Ishikawa (cell line): Measurements from ENCODE around the gene CCDC27.

Experiments used
- CEBPB ChIP-seq: IDR thresholded peaks from 2 replicates; pipeline ENCODE4 v1.6.1; 2012
- CREB1 ChIP-seq: IDR thresholded peaks from 2 replicates; pipeline ENCODE4 v1.6.1; 2012; ENCODE audit warnings: low read depth
- EGR1 ChIP-seq: IDR thresholded peaks from 2 replicates; pipeline ENCODE4 v1.6.1; 2012
- EP300 ChIP-seq: IDR thresholded peaks from 2 replicates; pipeline ENCODE4 v1.6.1; 2012; ENCODE audit warnings: borderline replicate concordance
- FOXM1 ChIP-seq: IDR thresholded peaks from 2 replicates; pipeline ENCODE4 v1.6.1; 2012; ENCODE audit warnings: low read depth, borderline replicate concordance
- NFIC ChIP-seq: IDR thresholded peaks from 2 replicates; pipeline ENCODE4 v1.6.1; 2012
- RAD21 ChIP-seq: IDR thresholded peaks from 2 replicates; pipeline ENCODE4 v1.6.1; 2012; ENCODE audit warnings: low read depth
- TAF1 ChIP-seq: IDR thresholded peaks from 2 replicates; pipeline ENCODE4 v1.6.1; 2012; ENCODE audit warnings: low read depth, mild to moderate bottlenecking
- TCF12 ChIP-seq: IDR thresholded peaks from 2 replicates; pipeline ENCODE4 v1.6.1; 2012; ENCODE audit warnings: low read depth
- TEAD4 ChIP-seq: IDR thresholded peaks from 2 replicates; pipeline ENCODE4 v1.6.1; 2012
- YY1 ChIP-seq: IDR thresholded peaks from 2 replicates; pipeline ENCODE4 v1.6.1; 2012; ENCODE audit warnings: low read depth
- ZBTB7A ChIP-seq: IDR thresholded peaks from 2 replicates; pipeline ENCODE4 v1.6.1; 2012; ENCODE audit warnings: low read depth
- TF ChIP-seq, protein P1 (sequence below): IDR thresholded peaks from 2 replicates; pipeline ENCODE4 v1.6.1; 2012
- TF ChIP-seq, protein P2 (sequence below): IDR thresholded peaks from 2 replicates; pipeline ENCODE4 v1.6.1; 2012
- TF ChIP-seq, protein P3 (sequence below): IDR thresholded peaks from 2 replicates; pipeline ENCODE4 v1.6.1; 2012; ENCODE audit warnings: low read depth, mild to moderate bottlenecking

The CCDC27 gene

DNA sequence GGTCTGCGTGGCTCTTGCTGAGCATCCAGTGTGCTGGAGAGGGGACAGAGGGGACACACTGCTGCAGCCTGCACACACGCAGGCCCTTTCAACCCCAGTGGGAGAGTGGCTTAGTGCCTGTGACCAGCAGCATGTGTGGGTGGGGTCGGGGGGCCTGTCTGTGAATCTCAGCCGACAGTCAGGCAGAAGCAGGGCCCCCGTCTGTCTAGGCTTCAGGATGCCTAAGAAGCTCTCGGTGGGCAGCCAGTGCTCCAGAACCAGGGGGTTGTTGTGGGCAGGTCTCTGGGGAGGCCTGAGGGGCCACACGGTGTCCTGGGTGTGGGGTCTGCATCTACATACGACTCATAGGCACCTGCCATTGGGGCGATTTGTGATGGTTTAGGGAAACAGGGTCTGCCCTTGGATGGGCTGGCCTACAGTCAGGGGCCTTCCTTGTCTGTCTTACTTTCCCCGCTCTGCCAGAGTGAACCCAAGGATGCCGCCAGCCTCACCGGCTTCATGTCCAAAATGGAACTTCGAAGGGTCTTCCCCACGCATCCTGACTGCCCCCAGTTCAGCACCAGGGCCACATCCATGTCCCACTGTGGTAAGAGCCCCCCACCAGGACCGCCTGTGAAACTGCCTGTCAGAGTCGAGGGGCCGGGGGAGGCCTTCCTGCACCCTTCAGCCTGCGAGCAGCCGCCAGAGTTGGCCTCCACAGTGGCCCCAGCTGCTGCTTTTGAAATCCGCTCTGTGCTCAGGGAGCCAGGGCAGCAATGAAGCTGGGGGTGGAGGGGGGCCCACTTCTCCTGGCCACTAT lies 1.6 kb downstream of the CCDC27 start:
- TF ChIP-seq, protein P1, sequence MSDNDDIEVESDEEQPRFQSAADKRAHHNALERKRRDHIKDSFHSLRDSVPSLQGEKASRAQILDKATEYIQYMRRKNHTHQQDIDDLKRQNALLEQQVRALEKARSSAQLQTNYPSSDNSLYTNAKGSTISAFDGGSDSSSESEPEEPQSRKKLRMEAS = no peak
- no peak for TF ChIP-seq TCF12
- TF ChIP-seq CREB1 = no peak

DNA sequence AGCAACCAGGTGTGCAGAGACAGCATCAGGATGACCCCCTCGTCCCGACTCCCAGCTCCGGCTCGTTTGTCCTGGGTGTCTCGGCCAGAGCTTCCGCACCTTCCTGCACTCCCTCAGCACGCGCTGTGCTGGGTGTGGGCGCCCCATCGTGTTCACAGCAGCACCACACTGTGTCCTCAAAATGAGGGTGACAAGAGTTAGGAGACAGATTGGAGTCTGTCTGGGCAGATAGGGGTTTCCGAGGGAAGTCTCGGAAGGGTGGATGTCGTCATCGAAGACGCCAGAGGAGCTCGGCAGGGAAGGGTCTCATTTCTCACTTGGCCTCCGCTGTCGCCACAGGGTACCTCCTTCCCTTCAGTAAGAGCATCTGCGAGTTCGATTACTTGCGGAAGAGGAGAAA lies 4.1 kb downstream of the CCDC27 start:
- TF ChIP-seq CEBPB (no peak), ZBTB7A (no peak), RAD21 (no peak), YY1 (no peak)

DNA sequence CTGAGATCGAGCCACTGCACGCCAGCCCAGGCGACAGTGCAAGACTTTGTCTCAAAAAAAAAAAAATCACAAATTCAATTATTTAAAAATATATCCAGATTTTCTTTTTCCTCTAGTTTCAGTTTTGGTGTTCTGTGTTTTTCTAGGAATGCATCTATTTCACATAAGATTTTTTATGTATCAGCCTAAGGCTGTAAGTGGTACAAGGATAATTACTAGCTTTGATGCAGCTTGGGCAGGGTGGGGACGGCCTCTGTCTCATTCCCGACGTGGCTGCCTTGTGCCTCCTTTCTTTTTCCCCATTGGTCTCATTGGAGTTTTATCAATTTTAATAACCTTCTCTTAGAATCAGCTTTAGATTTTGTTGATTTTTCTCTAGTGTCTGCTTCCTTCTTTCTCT lies 6.9 kb downstream of the CCDC27 start:
- TF ChIP-seq FOXM1 (no peak), EGR1 (no peak), NFIC (no peak), ZBTB7A (no peak), CEBPB (no peak), EP300 (no peak), YY1 (no peak), RAD21 (no peak), TEAD4 (no peak), TAF1 (no peak), CREB1 (no peak), TCF12 (no peak)
- TF ChIP-seq, protein P2, sequence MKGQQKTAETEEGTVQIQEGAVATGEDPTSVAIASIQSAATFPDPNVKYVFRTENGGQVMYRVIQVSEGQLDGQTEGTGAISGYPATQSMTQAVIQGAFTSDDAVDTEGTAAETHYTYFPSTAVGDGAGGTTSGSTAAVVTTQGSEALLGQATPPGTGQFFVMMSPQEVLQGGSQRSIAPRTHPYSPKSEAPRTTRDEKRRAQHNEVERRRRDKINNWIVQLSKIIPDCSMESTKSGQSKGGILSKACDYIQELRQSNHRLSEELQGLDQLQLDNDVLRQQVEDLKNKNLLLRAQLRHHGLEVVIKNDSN = no peak
- TF ChIP-seq, protein P3, sequence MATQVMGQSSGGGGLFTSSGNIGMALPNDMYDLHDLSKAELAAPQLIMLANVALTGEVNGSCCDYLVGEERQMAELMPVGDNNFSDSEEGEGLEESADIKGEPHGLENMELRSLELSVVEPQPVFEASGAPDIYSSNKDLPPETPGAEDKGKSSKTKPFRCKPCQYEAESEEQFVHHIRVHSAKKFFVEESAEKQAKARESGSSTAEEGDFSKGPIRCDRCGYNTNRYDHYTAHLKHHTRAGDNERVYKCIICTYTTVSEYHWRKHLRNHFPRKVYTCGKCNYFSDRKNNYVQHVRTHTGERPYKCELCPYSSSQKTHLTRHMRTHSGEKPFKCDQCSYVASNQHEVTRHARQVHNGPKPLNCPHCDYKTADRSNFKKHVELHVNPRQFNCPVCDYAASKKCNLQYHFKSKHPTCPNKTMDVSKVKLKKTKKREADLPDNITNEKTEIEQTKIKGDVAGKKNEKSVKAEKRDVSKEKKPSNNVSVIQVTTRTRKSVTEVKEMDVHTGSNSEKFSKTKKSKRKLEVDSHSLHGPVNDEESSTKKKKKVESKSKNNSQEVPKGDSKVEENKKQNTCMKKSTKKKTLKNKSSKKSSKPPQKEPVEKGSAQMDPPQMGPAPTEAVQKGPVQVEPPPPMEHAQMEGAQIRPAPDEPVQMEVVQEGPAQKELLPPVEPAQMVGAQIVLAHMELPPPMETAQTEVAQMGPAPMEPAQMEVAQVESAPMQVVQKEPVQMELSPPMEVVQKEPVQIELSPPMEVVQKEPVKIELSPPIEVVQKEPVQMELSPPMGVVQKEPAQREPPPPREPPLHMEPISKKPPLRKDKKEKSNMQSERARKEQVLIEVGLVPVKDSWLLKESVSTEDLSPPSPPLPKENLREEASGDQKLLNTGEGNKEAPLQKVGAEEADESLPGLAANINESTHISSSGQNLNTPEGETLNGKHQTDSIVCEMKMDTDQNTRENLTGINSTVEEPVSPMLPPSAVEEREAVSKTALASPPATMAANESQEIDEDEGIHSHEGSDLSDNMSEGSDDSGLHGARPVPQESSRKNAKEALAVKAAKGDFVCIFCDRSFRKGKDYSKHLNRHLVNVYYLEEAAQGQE = no peak

DNA sequence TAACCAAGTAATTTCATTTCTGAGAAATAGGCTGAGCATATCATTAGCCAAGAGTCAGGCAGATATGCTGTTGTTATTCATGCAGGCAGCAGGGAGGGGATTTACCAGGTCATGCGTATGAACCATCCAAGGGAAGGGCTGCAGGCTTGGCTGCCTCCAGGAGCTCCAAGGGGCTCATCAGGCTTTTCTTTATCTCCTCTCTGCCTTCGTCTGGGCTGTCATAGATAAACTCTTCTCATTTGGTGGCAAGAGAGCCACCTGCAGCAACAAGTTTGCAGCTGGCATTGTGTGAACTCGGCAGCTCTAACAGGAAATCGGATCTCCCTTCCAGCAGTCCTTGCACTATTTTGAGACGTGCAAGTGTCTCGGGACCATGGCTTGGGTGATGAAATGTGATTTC lies 7.5 kb downstream of the CCDC27 start:
- TF ChIP-seq TEAD4 (no peak), CREB1 (no peak), EGR1 (no peak), FOXM1 (no peak), TAF1 (no peak)
- TF ChIP-seq, protein P3 = no peak

DNA sequence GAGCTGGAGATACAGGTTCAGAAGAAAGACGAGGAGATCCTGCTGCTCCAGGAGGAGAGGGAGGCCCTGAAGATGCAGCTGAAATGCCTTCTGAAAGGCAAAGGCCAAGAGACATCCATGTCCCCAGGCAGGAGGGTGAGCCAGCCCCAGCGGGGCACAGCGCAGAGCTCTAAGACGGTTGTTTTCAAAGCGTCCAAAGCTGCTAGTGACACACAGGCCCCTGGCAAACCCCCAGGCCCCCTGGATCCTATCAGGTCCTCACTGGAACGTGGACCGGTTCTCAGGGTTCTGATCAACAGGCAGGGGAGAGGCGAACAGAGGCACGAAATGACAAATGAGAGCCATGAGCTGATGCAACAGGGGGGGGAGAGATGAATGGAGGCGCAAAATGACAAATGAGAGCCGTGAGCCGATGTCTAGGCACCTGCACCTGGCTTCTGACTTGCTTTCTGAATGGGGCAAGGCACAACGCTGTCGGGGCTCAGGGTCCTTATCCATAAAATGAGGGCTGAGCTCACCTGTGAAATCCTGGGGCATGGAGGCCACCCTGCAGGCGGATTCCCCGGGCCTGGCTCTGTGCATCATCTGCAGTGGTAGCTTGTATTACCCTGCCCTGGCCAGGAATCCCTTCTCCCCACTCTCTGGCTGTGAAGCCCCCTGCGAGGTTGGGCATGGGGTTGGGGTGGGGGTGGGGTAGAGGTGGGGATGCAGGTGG lies 9.2 kb downstream of the CCDC27 start:
- TF ChIP-seq, protein P1 = no peak
- TF ChIP-seq YY1 (no peak), FOXM1 (no peak), ZBTB7A (no peak), RAD21 (no peak), CEBPB (no peak), EGR1 (no peak), CREB1 (no peak), TEAD4 (no peak), NFIC (no peak), EP300 (no peak), TAF1 (no peak), TCF12 (no peak)
- TF ChIP-seq, protein P2 = no peak
- TF ChIP-seq, protein P3 = no peak
